Fibroblast of skin of right quadriceps (primary cell): ENCODE results near the gene SLC49A3.

Experiments
- DNase-seq: peaks from one replicate; pipeline ENCODE4 v3.0.0-alpha.2; 2013

The SLC49A3 gene

GRCh38 chr4:664713-665231 is 24.2 kb downstream of the SLC49A3 start:
- DNase-seq, result no peak

GRCh38 chr4:663438-664428 is 25.2 kb downstream of the SLC49A3 start:
- DNase-seq, result no peak

DNA sequence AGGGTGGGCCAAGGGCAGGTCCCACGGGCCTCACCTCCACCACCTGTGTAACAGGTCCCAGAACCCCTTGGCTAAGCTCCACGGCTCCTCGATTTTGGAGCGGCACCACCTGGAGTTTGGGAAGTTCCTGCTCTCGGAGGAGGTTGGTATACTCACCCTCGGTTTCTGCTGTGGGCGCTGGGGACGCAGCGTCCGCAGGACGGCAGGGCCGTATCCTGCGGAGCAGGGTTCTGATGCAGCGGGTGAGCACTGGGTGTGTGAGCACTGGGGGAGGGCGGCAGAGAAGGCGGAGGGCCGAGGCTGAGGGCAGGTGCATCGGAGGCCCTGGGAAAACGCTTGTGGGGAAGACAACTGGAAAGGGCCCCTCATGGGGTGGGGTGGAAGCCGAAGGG is 25.9 kb downstream of the SLC49A3 start:
- DNase-seq, result no peak

DNA sequence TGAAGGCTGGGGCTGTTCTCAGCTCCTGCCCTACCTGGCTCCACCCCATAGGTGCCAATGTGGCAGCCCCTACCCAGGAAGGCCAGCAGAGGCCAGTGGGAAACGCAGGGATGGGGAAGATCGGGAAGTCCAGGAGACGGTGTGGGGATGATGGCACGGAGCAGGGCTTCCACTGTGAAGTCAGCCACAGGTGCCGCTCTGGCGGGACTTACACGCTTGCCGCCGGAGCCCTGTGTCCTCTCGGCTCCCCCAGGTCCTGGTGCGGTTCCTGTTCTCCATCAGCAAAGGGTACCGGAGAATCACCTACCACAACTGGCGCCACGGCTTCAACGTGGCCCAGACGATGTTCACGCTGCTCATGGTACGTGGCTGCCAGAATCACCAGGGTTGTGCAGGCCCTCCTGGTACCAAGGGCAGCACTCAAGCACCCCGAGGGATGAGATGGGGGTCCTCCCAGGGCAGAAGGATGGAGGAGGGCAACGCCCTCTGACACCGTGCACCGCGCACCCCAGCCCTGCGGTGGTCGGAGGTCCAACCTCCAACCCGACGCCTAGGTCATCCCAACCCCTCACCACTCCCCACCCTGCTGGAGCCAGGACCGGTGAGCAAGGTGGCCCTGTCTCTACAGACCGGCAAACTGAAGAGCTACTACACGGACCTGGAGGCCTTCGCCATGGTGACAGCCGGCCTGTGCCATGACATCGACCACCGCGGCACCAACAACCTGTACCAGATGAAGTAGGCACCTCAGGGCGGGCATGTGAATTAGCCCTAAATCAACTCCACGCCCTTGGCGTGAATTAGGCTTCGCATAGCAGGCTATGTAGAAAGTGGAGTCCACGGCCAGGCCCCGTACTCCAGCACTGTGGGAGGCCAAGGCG is 26.8 kb downstream of the SLC49A3 start:
- DNase-seq, result no peak

GRCh38 chr4:661231-661630 is 27.7 kb downstream of the SLC49A3 start:
- no peak for DNase-seq

DNA sequence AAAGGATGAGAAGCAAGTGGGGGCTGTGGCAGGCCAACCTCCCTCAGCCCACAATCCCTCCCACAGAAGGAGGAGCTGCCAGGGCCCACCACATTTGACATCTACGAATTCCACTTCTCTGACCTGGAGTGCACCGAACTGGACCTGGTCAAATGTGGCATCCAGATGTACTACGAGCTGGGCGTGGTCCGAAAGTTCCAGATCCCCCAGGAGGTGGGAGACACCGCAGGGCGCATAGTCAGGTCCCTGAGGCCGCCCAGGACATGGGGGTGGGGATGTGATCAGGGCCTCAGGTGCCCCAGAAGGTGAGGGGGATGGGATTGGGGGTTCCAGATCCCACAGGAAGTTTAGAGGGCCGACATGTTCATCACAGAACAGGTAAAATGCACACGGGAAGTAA is 28.6 kb downstream of the SLC49A3 start:
- DNase-seq, result no peak

DNA sequence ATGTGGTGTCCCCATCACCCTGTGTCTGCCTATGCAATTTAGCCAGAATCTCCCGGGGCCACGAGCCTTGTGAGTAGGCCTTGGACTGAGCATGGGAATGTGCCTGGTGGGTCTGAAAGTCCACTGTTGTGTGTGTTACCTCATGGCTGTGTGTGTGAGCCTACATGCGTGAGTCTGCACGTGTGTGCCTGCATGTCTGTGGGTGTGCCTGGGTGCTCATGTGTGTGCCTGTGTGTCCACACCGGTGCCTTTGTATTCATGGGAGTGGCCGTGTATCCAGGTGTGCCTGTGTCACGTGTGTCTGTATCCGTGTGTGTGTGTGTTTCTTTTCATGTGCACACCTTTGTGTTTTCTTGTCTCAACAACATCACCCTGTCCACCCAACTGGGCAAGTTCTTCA is 29.1 kb downstream of the SLC49A3 start:
- no peak for DNase-seq

- DNase-seq, result no peak
Observed at GRCh38 chr4:658681-659667, 30.0 kb downstream of the SLC49A3 start.

- no peak for DNase-seq
Observed at GRCh38 chr4:657834-658667, 30.9 kb downstream of the SLC49A3 start.

- DNase-seq, result no peak
Observed at GRCh38 chr4:657338-657833, 31.6 kb downstream of the SLC49A3 start.

DNA sequence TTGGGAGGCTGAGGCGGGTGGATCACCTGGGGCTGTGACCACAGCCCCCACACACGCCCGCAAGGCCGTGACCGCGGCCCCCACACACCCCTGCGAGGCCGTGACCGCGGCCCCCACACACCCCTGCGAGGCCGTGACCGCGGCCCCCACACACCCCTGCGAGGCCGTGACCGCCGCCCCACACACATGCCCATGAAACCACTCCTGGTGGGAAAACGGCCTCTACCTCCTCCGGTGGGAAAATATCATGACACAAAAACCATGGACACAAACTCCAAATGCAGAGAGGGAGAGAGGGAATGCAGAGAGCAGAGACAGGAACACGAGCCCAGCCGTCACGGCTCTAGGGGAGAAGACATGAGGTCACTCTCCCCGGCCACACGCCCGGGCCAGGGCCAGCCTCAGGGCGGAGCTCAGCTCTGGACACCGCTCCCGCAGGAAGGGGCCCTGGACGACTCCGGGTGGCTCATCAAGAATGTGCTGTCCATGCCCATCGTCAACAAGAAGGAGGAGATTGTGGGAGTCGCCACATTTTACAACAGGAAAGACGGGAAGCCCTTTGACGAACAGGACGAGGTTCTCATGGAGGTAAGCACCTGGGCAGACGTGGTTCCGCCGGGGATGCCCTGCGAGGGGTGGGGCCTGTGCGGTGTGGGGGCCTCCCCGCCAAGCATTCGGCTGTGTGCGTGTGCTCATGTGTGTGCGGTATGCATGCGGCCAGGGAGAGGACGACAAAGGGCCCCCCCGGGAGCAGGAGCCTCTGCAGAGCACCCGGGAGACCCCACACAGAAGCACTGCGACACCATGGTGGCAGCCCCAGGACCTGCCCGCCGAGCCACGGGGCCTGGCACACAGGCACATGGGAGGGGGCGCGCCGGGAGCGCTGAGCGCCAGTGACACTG is 32.3 kb downstream of the SLC49A3 start:
- DNase-seq, result no peak

GRCh38 chr4:655464-656151 is 33.3 kb downstream of the SLC49A3 start:
- DNase-seq, result no peak

GRCh38 chr4:654871-655463 is 34.0 kb downstream of the SLC49A3 start:
- DNase-seq, result no peak

- no peak for DNase-seq
Observed at GRCh38 chr4:654503-654845, 34.5 kb downstream of the SLC49A3 start.

GRCh38 chr4:653831-654502 is 35.0 kb downstream of the SLC49A3 start:
- no peak for DNase-seq

- no peak for DNase-seq
Observed at GRCh38 chr4:653080-653821, 35.7 kb downstream of the SLC49A3 start.

DNA sequence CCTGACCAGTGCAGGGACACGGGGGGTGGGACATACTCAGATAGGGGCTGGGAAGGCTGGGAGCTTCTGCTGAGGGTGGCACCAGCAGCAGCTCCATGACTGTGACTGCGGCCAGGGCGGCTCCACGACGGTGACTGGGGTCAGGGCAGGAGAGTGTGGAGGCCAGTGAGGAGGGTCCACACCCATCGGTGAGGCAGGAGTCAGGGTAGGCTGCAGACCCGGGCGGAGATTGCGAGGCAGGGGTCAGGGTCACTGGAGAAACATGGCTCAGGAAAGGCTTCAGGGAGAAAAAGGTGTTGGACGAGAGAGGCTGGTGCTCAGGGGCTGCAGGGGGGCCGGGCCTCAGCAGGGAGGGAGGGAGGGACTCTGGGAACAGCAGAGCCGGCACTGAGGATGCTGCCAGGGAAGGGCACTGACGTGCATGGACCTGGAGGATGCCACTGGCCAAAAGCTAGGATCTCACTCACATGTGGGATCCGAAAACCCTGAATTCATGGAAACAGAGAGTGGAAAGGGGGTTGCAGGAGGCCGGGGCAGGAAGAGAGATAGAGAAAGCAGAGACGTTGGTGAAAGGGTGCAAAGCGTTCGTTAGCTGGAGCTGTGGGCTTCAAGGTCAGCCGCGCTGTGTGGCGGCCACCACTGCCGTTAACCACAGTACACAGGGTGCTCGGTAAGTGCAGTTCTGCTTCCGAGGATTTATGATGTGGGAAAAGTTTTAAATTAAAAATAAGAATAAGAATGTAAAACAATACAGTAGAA is 36.9 kb downstream of the SLC49A3 start:
- no peak for DNase-seq
